HG03378 (cell line): ENCODE data around the gene AHRR.
"Not testable (repeated sequence)": the region's sequence is repeated elsewhere in the genome, so short reads cannot be mapped to it uniquely, and the experiment has no call there.

Experiments used
- ATAC-seq: cut with Tn5 transposase; IDR thresholded peaks from one replicate; pipeline ENCODE4 v1.9.1; 2021; ENCODE audit warnings: mild to moderate bottlenecking, moderate library complexity; ENCODE audit not compliant: unreplicated experiment

The AHRR gene

GRCh38 chr5:483011-483410, 161.5 kb downstream of the AHRR start:
- ATAC-seq = no peak

DNA sequence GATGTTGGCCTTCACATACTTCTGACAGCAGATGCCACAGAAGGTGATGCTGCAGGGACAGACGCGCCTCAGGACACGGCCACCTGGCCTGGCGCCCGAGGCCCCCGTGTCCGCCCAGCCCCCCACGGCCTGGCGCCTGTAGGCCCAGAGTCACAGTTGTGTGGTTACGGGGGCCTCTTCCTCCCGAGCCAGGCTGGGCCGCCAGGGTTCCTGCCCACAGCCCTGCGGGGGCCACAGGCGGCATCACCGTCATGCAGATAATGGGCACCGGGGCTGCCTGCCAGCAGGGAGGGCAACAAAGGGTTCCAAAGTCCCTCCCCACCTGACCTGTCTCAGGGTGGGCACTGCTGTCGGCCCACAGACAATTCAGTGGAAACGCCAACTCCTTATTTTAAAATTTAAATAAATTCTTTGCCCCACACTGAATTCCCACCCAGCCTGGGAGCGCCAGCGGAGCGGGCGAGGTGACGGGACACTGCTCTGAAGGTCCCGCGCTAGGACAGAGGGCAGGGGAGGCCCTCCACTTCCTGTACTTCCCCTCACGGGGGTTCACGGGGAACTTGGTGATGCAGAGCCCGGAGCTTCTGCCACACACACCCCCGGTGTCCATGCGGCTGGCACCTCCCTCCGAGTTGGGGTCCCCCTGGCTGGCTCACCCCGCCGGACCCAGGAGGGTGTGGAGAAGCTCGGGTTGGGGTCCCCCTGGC, 162.1 kb downstream of the AHRR start:
- ATAC-seq = no peak

DNA sequence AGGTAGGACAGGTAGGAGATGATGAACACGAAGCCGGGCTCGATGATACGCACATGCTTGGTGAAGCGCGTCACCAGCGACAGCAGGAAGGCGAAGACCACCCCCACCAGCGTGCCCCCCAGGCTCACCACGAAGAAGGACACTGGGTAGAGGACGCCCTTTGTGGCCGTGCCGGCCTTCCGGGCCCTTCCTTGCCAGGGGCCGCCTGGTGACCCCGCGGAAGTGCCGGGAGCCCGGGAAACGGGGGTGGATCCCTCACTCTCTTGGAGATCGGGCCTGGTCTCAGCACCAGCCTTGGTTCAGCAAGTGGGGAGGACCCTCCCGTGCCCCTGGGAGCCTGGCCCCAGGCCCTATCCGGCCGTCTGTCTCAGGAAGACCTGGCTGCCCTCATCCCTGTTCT, 163.0 kb downstream of the AHRR start:
- no peak for ATAC-seq

GRCh38 chr5:485113-485945, 163.8 kb downstream of the AHRR start:
- no peak for ATAC-seq

- no peak for ATAC-seq
These were observed 164.5 kb downstream of the AHRR start for GRCh38 chr5:485946-486491.

DNA sequence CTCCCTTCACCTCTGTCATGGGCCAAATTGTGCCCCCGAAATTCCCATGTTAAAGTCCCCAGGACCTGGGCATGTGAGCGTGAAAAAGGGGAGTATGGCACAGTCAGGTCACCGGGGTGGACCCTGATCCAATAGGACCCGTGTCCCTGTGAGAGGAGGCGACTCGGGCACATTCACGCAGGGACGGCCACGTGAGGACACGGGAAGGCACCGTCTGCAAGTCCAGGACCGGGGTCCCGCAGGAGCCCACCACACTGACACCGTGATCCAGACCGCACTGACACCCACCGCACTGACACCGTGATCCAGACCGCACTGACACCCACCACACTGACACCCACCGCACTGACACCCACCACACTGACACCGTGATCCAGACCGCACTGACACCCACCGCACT, 165.1 kb downstream of the AHRR start:
- not testable (repeated sequence) for ATAC-seq
